Forelimb muscle (tissue), 1 donor: ENCODE results near the gene PDHB. TPM values are rescaled to one million over a fixed set of nuclear protein-coding genes. Genes with fewer than 3 reads are reported as not detected.
A peak's percentile ranks its signal among the peaks of the same experiment; 100 is the strongest.
"Not testable (repeated sequence)": the region's sequence is repeated elsewhere in the genome, so short reads cannot be mapped to it uniquely, and the experiment has no call there.

Experiments used
- DNase-seq: peaks from one replicate; pipeline ENCODE4 v3.0.0-alpha.2; 2013; ENCODE audit warnings: low read depth
- polyA plus RNA-seq: library from polyadenylated mRNA; unstranded; fragments of 120-200 nt; gene quantifications from one replicate; pipeline ENCODE4 v1.2.1, GENCODE V29; 2013; ENCODE audit not compliant: insufficient read length

The PDHB gene
- polyA plus RNA-seq, 1 donor, result 81.6 TPM

DNA sequence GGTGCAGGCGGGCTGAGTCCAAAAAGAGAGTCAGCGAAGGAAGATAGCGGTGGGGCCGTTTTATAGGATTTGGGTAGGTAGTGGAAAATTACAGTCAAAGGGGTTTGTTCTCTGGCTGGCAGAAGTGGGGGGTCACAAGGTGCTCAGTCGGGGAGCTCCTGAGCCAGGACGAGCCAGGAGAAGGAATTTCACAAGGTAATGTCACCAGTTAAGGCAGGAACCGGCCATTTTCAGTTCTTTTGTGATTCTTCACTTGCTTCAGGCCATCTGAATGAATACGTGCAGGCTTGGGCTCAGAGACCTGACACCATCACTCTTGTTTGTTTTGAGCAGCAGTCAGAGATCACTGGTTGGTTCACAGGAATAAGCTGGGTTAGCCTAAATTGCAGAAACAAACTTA lies 3.6 kb upstream of the PDHB start:
- DNase-seq, result not testable (repeated sequence)

- no peak for DNase-seq
These were observed 1.4 kb upstream of the PDHB start for GRCh38 chr3:58434990-58435389.

GRCh38 chr3:58434511-58434910 lies 879 bp upstream of the PDHB start:
- DNase-seq, result no peak

DNA sequence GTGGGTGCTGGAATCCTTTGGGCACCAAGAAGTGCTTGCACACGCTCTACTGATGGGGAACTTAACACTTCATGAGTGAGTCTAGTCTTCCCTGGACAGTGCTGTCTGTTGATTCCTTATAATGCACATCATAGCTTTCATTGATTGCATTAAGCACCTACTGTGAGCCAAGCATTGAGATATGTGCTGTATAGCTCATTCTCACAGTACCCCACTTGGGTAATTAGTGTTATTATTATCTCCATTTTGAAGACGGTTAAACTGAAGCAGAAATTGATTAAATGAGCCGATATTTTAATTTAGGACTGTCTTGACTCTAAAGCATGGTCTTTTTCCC lies 504 bp upstream of the PDHB start:
- DNase-seq, result no peak

DNA sequence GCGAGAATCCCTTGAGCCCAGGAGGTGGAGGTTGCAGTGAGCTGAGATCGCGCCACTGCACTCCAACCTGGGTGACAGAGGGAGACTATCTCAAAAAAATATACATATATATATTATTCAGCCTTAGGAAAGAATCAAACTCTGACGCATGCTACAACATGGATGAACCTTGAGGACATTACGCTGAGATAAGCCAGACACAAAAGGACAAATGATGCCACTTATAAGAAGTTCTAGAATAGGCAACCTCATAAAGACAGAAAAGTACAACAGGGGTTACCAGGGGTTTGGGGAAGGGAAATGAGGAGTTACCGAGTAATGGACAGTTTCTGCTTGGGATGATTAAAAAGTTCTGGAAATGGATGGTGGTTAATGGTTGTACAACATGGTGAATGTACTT lies 727 bp downstream of the PDHB start:
- DNase-seq, result no peak

GRCh38 chr3:58429657-58430056 lies 4.0 kb downstream of the PDHB start:
- no peak for DNase-seq

- DNase-seq, result no peak
These were observed 5.8 kb downstream of the PDHB start for GRCh38 chr3:58427661-58428361.

DNA sequence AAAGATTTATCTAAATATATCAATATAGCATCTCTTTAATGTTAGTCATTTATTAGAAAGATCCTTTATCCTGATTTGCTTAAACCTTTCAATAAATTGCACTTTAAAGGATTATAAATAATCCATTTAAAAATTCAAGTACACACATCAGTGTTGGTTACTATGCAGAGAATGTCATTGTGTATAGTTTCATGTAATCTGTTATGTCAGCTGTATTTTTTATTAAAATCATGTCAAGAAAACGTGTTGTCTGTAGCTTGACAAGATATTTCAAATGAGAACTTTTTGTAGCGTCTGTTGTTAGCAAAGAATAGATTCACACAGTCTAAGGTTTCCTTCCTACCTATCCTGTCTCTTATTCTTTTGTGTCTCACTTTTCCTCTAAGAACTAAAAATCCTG lies 7.8 kb downstream of the PDHB start:
- DNase-seq, result no peak

- DNase-seq, result no peak
These were observed 9.0 kb downstream of the PDHB start for GRCh38 chr3:58424613-58425012.

DNA sequence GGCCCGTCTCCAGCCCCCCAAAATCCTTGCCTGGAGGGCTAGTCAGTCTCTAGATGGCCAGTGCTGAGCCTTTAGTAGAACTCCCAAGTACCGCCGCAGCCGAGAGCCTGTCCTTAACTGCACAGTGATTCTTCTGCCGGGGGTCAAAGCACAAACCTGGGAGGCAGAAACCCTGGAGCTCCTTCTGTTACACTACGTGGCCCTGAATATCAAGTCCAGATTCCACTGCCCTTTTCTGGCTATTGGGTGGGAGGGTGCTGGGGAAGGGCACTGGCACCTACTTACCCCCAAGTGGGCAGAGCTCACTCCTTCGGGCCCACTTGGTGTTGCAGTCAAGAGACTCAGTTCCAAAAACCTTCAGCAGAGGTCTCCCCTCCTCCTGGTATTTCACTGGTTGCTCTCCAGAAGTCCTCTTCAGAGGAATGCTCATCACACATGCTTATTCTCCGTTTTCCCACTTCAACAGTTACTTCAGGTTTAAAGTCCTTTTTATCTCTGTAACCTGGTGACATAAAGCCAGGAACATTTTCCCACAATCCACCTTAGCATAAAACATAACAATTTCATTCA lies 10.8 kb downstream of the PDHB start:
- DNase-seq, result no peak

- DNase-seq, result no peak
These were observed 12.6 kb downstream of the PDHB start for GRCh38 chr3:58421004-58421403.

GRCh38 chr3:58419780-58420507 lies 13.7 kb downstream of the PDHB start:
- DNase-seq, result no peak

GRCh38 chr3:58418227-58418626 lies 15.4 kb downstream of the PDHB start:
- DNase-seq, result no peak

- no peak for DNase-seq
These were observed 16.6 kb downstream of the PDHB start for GRCh38 chr3:58417075-58417474.

DNA sequence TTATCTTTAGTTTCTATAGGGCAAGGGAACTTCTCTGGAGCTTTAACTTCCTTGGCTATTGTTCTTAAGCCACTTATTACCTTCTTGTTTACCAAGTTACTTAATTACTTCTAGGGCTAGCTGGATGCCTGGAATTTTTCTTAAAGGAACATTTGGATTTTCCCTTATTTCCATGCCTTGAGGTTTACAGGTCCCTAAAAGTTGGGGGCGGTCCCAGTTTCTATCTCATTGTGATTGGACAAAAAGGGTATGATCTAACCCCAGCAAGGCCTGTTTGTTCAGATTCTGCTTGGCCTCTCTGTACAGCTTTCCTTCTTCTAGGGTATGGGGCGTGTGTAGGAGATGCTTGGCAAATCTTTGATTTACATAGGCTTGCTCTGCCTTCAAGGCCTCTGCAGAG lies 17.4 kb downstream of the PDHB start:
- DNase-seq, result no peak

- DNase-seq, result peak; percentile 39
These were observed 19.0 kb downstream of the PDHB start for GRCh38 chr3:58414538-58415197.

DNA sequence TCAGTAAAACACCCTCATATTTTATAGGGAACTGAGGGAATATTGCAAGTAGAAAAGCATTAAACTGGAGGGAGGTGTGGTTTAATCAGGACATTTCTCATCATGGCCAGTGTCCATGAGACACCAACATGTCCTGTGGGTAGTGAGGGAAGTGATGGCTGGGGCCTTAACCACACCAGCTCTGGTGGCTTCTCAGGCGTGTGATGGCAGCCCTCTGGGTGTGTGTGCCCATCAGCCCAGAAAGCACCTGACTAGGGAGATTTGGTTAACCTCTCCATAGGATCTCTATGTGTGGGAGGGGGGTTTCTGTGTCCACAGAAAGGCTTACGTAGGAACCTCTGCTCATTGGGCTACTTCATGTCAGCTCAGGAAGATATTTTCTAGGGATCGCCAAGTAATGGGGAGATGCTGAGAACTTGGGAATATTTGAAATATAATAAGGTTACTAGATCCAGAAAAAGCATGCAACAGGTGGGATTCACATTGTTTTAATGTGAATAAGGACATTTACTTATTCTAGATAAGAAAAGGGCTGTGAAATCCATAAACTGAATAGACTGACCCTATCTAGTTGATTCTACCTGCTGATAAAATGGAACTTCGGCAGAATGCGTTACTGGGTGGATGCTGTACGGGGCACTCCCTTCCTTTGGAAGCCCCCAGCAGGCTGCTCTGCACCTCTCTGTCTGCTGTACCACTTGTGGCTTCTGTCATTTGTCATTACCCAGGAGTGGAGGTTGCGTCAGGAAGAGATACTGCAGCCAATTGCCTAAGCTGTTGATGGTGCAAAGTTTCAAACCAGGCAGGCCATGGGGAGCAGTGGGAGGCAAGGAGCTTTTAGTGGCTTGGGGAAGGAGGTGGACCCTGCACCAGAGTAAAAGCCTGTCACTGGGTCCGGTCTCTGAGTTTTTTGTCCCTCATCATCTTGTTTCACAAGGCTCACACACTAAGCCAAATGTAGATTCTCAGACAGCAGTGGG lies 21.5 kb downstream of the PDHB start:
- DNase-seq, result no peak

- DNase-seq, result no peak
These were observed 22.6 kb downstream of the PDHB start for GRCh38 chr3:58411036-58411435.

DNA sequence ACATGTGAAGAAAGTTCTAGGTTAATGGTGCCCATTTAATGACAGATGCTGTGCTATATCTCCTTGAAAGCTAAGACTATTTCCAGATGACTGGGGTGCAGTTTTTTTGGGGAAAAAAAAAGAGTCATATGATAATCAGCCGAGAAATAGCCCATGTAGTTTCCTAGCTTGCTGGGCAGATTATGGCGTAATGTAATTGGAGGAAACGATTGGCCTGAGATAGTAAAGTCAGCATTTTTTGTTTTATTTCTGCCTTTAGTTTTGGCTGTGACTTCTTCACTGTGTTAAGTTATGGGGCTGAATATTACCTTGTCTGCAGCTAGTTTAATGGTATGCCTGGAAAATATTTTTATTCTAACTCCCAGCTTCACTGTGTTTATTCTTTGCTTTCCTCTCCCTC lies 24.0 kb downstream of the PDHB start:
- DNase-seq, result no peak

GRCh38 chr3:58408906-58409305 lies 24.7 kb downstream of the PDHB start:
- no peak for DNase-seq

- DNase-seq, result no peak
These were observed 29.2 kb downstream of the PDHB start for GRCh38 chr3:58404396-58404795.
